PC-9 (cell line): ENCODE measurements around the gene MAEA.

Source experiments
- CTCF ChIP-seq: fragments of 200-600 bp; sonication (generic); conservative IDR thresholded peaks from 2 replicates; pipeline ENCODE4 v1.6.1; 2017; ENCODE audit warnings: mixed run types, antibody characterized with exemption, mild to moderate bottlenecking, moderate library complexity
- EZH2 ChIP-seq: fragments of 200-600 bp; sonication (generic); IDR thresholded peaks from 2 replicates; pipeline ENCODE4 v1.8.0; 2017; ENCODE audit warnings: antibody characterized with exemption, low read depth

GRCh38 chr4:1338752-1339414 is 49.2 kb downstream of the MAEA start:
- TF ChIP-seq CTCF (no peak), EZH2 (no peak)
